GM19099 (cell line): Measurements from ENCODE around the gene HDLBP.

ENCODE experiments used
- POLR2A ChIP-seq: IDR thresholded peaks from 3 replicates; pipeline ENCODE4 v1.6.1; 2011; ENCODE audit warnings: low read depth; ENCODE audit not compliant: insufficient read length; ENCODE audit errors: extremely low read depth

The HDLBP gene

GRCh38 chr2:241300000-241300399 is 15.5 kb downstream of the HDLBP start:
- no peak for TF ChIP-seq POLR2A

GRCh38 chr2:241298673-241299072 is 16.8 kb downstream of the HDLBP start:
- no peak for TF ChIP-seq POLR2A

GRCh38 chr2:241296767-241297166 is 18.7 kb downstream of the HDLBP start:
- no peak for TF ChIP-seq POLR2A

GRCh38 chr2:241295326-241296095 is 20.0 kb downstream of the HDLBP start:
- TF ChIP-seq POLR2A, result no peak

GRCh38 chr2:241291977-241292376 is 23.5 kb downstream of the HDLBP start:
- no peak for TF ChIP-seq POLR2A

GRCh38 chr2:241291153-241291552 is 24.3 kb downstream of the HDLBP start:
- no peak for TF ChIP-seq POLR2A

- no peak for TF ChIP-seq POLR2A
Observed at GRCh38 chr2:241289597-241289996, 25.9 kb downstream of the HDLBP start.

GRCh38 chr2:241289053-241289452 is 26.4 kb downstream of the HDLBP start:
- TF ChIP-seq POLR2A, result no peak

- TF ChIP-seq POLR2A, result no peak
Observed at GRCh38 chr2:241288324-241288888, 27.1 kb downstream of the HDLBP start.

GRCh38 chr2:241286348-241287090 is 29.0 kb downstream of the HDLBP start:
- TF ChIP-seq POLR2A, result no peak

- TF ChIP-seq POLR2A, result no peak
Observed at GRCh38 chr2:241285596-241285995, 29.9 kb downstream of the HDLBP start.

GRCh38 chr2:241282555-241282954 is 32.9 kb downstream of the HDLBP start:
- TF ChIP-seq POLR2A, result no peak

- no peak for TF ChIP-seq POLR2A
Observed at GRCh38 chr2:241280291-241280690, 35.2 kb downstream of the HDLBP start.

GRCh38 chr2:241279828-241280227 is 35.6 kb downstream of the HDLBP start:
- no peak for TF ChIP-seq POLR2A

- no peak for TF ChIP-seq POLR2A
Observed at GRCh38 chr2:241279413-241279812, 36.1 kb downstream of the HDLBP start.

GRCh38 chr2:241275910-241276309 is 39.6 kb downstream of the HDLBP start:
- no peak for TF ChIP-seq POLR2A
